Osteocyte (in vitro differentiated cells): ENCODE results near the gene RNPS1. TPM values are rescaled to one million over a fixed set of nuclear protein-coding genes. Genes with fewer than 3 reads are reported as not detected.

Source experiments
- DNase-seq: peaks from one replicate; pipeline ENCODE4 v3.0.0; 2021; ENCODE audit warnings: mixed read lengths; ENCODE audit not compliant: unreplicated experiment; ENCODE audit errors: extremely low spot score
- H3K27ac Mint-ChIP-seq: one replicate; pipeline ENCODE4 v1.8.0; 2021; ENCODE audit warnings: mild to moderate bottlenecking, mixed read lengths; ENCODE audit not compliant: unreplicated experiment
- H3K27me3 Mint-ChIP-seq: one replicate; pipeline ENCODE4 v1.8.0; 2021; ENCODE audit warnings: mixed read lengths; ENCODE audit not compliant: unreplicated experiment
- H3K36me3 Mint-ChIP-seq: one replicate; pipeline ENCODE4 v1.8.0; 2021; ENCODE audit warnings: mixed read lengths; ENCODE audit not compliant: unreplicated experiment
- H3K4me1 Mint-ChIP-seq: one replicate; pipeline ENCODE4 v1.8.0; 2021; ENCODE audit warnings: mixed read lengths; ENCODE audit not compliant: unreplicated experiment
- H3K4me3 Mint-ChIP-seq: one replicate; pipeline ENCODE4 v1.8.0; 2021; ENCODE audit warnings: mild to moderate bottlenecking, moderate library complexity, mixed read lengths; ENCODE audit not compliant: unreplicated experiment
- H3K9me3 Mint-ChIP-seq: one replicate; pipeline ENCODE4 v1.8.0; 2021; ENCODE audit warnings: mixed read lengths; ENCODE audit not compliant: unreplicated experiment
- CTCF ChIP-seq: fragments of 200-600 bp; sonication (generic); IDR thresholded peaks from 2 replicates; pipeline ENCODE4 v1.5.0; 2021; ENCODE audit warnings: antibody characterized with exemption, mild to moderate bottlenecking, moderate library complexity
- total RNA-seq: library from RNA; stranded (reverse); gene quantifications from 2 replicates; pipeline ENCODE4 v1.2.1, GENCODE V29; 2021

The RNPS1 gene
- total RNA-seq, 1 donor from 2014 or later = 140 TPM

GRCh38 chr16:2238838-2239675, 28.9 kb downstream of the RNPS1 start:
- peaks cover 2% of the 10 kb centered on the region for H3K4me1 Mint-ChIP-seq
- no peak for DNase-seq
- no peaks in the 10 kb centered on the region for H3K27me3 Mint-ChIP-seq
- peak overlapping the region; percentile 56 for H3K27ac Mint-ChIP-seq
- H3K36me3 Mint-ChIP-seq = peaks cover 7% of the 10 kb centered on the region
- TF ChIP-seq CTCF = no peak
- H3K4me3 Mint-ChIP-seq = no peak overlapping the region
- no peaks in the 10 kb centered on the region for H3K9me3 Mint-ChIP-seq

- no peak overlapping the region for H3K27ac Mint-ChIP-seq
- TF ChIP-seq CTCF = no peak
- no peaks in the 10 kb centered on the region for H3K27me3 Mint-ChIP-seq
- no peaks in the 10 kb centered on the region for H3K9me3 Mint-ChIP-seq
- H3K4me1 Mint-ChIP-seq = peaks cover 2% of the 10 kb centered on the region
- peaks cover 7% of the 10 kb centered on the region for H3K36me3 Mint-ChIP-seq
- DNase-seq = no peak
- no peak overlapping the region for H3K4me3 Mint-ChIP-seq
These were observed 29.6 kb downstream of the RNPS1 start for GRCh38 chr16:2238150-2238837.

GRCh38 chr16:2237493-2238149, 30.3 kb downstream of the RNPS1 start:
- TF ChIP-seq CTCF = no peak
- no peak overlapping the region for H3K27ac Mint-ChIP-seq
- DNase-seq = no peak
- no peaks in the 10 kb centered on the region for H3K27me3 Mint-ChIP-seq
- peaks cover 2% of the 10 kb centered on the region for H3K4me1 Mint-ChIP-seq
- no peak overlapping the region for H3K4me3 Mint-ChIP-seq
- no peaks in the 10 kb centered on the region for H3K9me3 Mint-ChIP-seq
- peaks cover 7% of the 10 kb centered on the region for H3K36me3 Mint-ChIP-seq

DNA sequence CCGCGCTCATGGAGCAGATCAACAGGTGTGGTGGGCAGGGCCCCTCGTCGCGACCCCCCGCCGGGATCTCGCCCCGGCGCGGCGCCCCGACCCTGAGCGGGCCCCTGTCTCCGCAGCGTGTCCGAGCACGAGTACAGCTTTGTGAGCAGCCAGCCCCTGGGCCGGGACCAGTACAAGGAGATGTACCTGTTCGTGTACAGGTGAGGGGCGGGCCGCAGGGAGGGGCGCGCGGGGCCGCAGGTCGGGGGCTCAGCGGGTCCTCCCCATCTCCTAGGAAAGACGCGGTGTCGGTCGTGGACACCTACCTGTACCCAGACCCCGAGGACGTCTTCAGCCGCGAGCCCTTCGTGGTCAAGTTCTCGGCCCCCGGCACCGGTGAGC, 30.8 kb downstream of the RNPS1 start:
- Mint-ChIP-seq H3K27me3 (no peaks in the 10 kb centered on the region), H3K27ac (no peak overlapping the region), H3K4me3 (no peak overlapping the region), H3K9me3 (no peaks in the 10 kb centered on the region), H3K36me3 (peaks cover 3% of the 10 kb centered on the region), H3K4me1 (peaks cover 2% of the 10 kb centered on the region)
- TF ChIP-seq CTCF = no peak
- DNase-seq = no peak
